Muscle layer of duodenum (tissue), 2 donors: ENCODE results near the gene EYS.

Experiments
- H3K27ac ChIP-seq: one replicate; pipeline ENCODE4 v1.7.0; 2013; ENCODE audit warnings: mild to moderate bottlenecking, low read length
- H3K27me3 ChIP-seq: one replicate; pipeline ENCODE4 v1.7.0; 2013; ENCODE audit warnings: low read depth, mild to moderate bottlenecking, control low read depth, low read length
- H3K36me3 ChIP-seq, 2 donors: one replicate each; pipeline ENCODE4 v1.7.0; 2013; ENCODE audit warnings: low read length in 2 of 2, control low read depth in 1 of 2, mild to moderate bottlenecking in 1 of 2; ENCODE audit not compliant: insufficient read depth in 2 of 2, control insufficient read depth in 1 of 2
- H3K4me1 ChIP-seq, 2 donors: one replicate each; pipeline ENCODE4 v1.7.0; 2013; ENCODE audit warnings: low read length in 2 of 2, mild to moderate bottlenecking in 2 of 2, control low read depth in 1 of 2, moderate library complexity in 1 of 2; ENCODE audit not compliant: insufficient read depth in 2 of 2, control insufficient read depth in 1 of 2
- H3K4me3 ChIP-seq, 2 donors: one replicate each; pipeline ENCODE4 v1.7.0; 2013; ENCODE audit warnings: low read length in 2 of 2, low read depth in 1 of 2, mild to moderate bottlenecking in 1 of 2
- H3K9me3 ChIP-seq, 2 donors: one replicate each; pipeline ENCODE4 v1.7.0; 2013; ENCODE audit warnings: low read length in 2 of 2, control low read depth in 1 of 2, mild to moderate bottlenecking in 1 of 2; ENCODE audit not compliant: control insufficient read depth in 1 of 2
- donor health status: healthy.

EYS gene

GRCh38 chr6:64685401-64685800 lies 1021.6 kb downstream of the EYS start:
- Histone ChIP-seq H3K27me3 (no peaks in the 10 kb centered on the region), H3K27ac (no peak overlapping the region), H3K4me1 (no peaks in the 10 kb centered on the region), H3K9me3 (peaks cover 0 to under 1% of the 10 kb centered on the region in 2 donors), H3K36me3 (no peaks in the 10 kb centered on the region), H3K4me3 (no peak overlapping the region)

DNA sequence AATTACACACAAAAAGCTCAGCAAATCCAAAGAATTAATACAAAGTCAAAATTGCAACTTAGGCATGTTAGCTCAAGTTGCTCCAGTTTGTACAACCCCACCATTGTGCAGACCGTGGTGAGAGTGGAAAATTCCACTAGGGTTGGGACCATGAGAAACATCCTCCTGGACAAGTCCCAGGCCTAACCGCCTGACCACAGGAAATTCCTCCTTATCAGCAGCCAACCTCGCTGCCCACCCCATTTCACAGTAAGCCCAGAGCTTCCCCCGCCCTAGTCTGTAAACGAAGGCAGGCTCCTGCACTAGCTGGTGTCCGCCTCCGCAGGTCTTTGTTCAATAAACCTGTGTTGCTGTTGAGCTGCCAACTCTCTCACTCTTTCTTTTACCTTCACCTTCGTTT lies 1023.3 kb downstream of the EYS start:
- Histone ChIP-seq H3K4me1 (no peaks in the 10 kb centered on the region), H3K9me3 (no peaks in the 10 kb centered on the region), H3K4me3 (no peak overlapping the region), H3K36me3 (no peaks in the 10 kb centered on the region), H3K27me3 (no peaks in the 10 kb centered on the region), H3K27ac (no peak overlapping the region)

DNA sequence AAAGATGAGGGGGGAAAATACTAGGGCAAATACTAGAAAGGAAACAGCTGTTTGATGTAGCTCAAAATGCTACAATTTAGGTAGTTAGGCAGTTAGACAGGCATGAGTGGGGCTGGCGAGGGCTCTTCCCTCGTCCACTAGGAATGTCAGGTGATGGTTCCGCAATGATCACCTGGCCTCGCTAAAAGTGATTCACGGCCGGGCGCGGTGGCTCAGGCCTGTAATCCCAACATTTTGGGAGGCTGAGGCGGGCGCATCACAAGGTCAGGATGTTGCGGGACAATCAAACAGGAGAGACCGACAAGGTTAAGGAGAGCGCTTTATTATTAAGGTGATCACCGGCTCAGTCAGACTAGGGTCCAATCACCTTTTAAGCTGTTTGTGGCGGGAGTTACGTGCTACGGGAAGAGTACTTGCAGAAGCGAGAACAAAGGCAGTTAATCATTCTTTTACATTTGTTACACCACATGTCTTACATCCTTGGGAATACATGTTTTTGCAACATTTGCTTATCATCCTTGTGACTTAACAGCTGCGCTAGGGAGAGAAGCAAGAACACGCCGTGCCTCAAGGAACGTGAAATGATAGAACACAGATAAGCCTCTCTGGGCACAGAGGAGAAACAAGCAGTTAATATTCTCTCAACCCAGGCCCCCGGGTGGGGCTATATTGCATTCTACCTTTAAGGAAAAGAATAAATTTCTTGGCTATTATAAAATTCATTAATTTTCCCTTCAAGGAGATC lies 1025.4 kb downstream of the EYS start:
- no peak overlapping the region for H3K27ac ChIP-seq
- H3K9me3 ChIP-seq = no peaks in the 10 kb centered on the region
- H3K4me3 ChIP-seq = no peak overlapping the region
- no peaks in the 10 kb centered on the region for H3K4me1 ChIP-seq
- H3K27me3 ChIP-seq = no peaks in the 10 kb centered on the region
- no peaks in the 10 kb centered on the region for H3K36me3 ChIP-seq

GRCh38 chr6:64680446-64680845 lies 1026.6 kb downstream of the EYS start:
- H3K27ac ChIP-seq = no peak overlapping the region
- H3K9me3 ChIP-seq = no peaks in the 10 kb centered on the region
- no peaks in the 10 kb centered on the region for H3K27me3 ChIP-seq
- H3K36me3 ChIP-seq = no peaks in the 10 kb centered on the region
- H3K4me1 ChIP-seq = no peaks in the 10 kb centered on the region
- H3K4me3 ChIP-seq = no peak overlapping the region

- Histone ChIP-seq H3K36me3 (no peaks in the 10 kb centered on the region), H3K4me1 (no peaks in the 10 kb centered on the region), H3K27ac (no peak overlapping the region), H3K4me3 (no peak overlapping the region), H3K9me3 (no peaks in the 10 kb centered on the region), H3K27me3 (no peaks in the 10 kb centered on the region)
Measured at GRCh38 chr6:64679416-64679815, 1027.6 kb downstream of the EYS start.

DNA sequence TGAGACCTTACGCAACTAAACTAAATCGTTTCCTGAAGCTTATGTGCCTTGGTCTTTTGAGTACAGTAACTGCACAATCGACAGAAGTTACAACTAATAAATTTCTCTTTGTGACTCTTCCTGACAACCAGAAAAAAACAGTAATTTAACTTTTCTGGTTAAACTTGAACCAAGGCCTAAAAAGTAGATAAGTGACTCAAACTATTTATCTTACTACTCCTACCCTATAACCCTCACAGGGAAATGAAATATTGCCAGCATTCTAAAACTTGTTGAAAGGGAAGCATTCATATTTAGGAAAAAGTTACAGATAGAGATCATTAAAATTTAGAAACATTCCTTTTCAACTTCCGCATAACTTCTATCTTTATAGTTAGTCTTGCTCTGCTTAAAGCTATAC lies 1034.4 kb downstream of the EYS start:
- Histone ChIP-seq H3K27me3 (no peaks in the 10 kb centered on the region), H3K9me3 (no peaks in the 10 kb centered on the region), H3K4me3 (no peak overlapping the region), H3K36me3 (no peaks in the 10 kb centered on the region), H3K27ac (no peak overlapping the region), H3K4me1 (no peaks in the 10 kb centered on the region)

DNA sequence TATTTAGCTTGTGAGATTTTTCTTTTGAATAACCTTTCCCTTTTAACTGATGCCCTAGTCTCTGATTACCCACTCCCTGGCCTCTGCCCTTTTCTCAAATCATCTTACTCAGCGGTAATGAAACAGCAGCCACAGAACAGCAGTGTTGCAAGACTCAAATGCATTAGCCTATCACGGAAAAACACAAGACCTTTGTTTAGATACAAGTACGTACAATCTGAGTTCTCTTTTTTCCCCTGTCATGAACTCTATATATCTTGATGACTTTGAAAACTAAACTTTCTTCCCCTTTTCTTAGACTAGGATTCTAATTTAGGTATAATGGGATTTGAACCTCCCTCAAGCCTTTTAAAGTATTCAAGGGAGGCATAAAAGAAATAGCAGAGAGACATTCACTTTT lies 1034.9 kb downstream of the EYS start:
- H3K9me3 ChIP-seq = no peaks in the 10 kb centered on the region
- no peaks in the 10 kb centered on the region for H3K27me3 ChIP-seq
- H3K4me1 ChIP-seq = no peaks in the 10 kb centered on the region
- no peaks in the 10 kb centered on the region for H3K36me3 ChIP-seq
- H3K27ac ChIP-seq = no peak overlapping the region
- no peak overlapping the region for H3K4me3 ChIP-seq

DNA sequence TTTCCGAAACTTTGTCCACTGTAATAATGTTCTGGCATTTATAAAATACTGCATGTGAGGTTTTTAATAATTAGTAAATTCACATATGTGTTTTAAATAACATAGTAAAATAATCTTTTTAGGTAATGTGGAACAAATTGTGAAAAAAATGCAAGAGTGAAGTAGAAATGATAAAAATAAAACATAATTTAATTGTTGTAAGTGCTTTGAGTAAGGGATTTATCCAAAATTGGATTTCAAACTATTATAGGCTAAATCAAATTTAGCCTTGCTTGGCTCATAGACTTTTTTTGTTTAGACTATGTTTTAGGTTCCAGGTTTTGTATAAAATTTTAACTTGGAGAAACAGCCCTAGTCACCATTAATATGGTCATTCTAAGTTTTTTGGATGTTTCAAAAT lies 1041.9 kb downstream of the EYS start:
- no peak overlapping the region for H3K4me3 ChIP-seq
- H3K4me1 ChIP-seq = no peaks in the 10 kb centered on the region
- H3K9me3 ChIP-seq = no peaks in the 10 kb centered on the region
- no peaks in the 10 kb centered on the region for H3K27me3 ChIP-seq
- H3K36me3 ChIP-seq = no peaks in the 10 kb centered on the region
- no peak overlapping the region for H3K27ac ChIP-seq

DNA sequence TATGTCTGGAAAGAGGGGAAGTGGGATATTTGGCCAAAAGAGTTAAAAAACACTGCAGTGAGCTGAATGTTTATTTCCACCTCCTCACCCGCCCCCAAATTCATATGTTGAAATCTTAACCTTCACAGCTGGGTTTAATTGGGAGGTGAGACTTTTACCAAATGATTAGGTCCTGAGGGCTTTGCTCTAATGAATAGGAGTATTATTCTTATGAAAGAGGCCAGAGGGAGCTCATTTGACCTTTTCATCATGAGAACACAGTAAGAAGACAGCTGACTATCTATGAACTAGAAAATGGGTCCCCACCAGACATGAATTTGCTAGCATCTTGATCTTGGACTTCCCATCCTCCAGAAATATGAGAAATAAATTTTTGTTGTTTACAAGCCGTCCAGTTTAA lies 1042.5 kb downstream of the EYS start:
- H3K4me1 ChIP-seq = no peaks in the 10 kb centered on the region
- no peaks in the 10 kb centered on the region for H3K9me3 ChIP-seq
- H3K36me3 ChIP-seq = no peaks in the 10 kb centered on the region
- H3K4me3 ChIP-seq = no peak overlapping the region
- no peaks in the 10 kb centered on the region for H3K27me3 ChIP-seq
- no peak overlapping the region for H3K27ac ChIP-seq

- Histone ChIP-seq H3K4me1 (no peaks in the 10 kb centered on the region), H3K27ac (no peak overlapping the region), H3K9me3 (no peaks in the 10 kb centered on the region), H3K36me3 (no peaks in the 10 kb centered on the region), H3K27me3 (no peaks in the 10 kb centered on the region), H3K4me3 (no peak overlapping the region)
Measured at GRCh38 chr6:64644024-64644423, 1063.0 kb downstream of the EYS start.

- H3K36me3 ChIP-seq = no peaks in the 10 kb centered on the region
- H3K27ac ChIP-seq = no peak overlapping the region
- H3K9me3 ChIP-seq = no peaks in the 10 kb centered on the region
- H3K27me3 ChIP-seq = no peaks in the 10 kb centered on the region
- H3K4me1 ChIP-seq = no peaks in the 10 kb centered on the region
- no peak overlapping the region for H3K4me3 ChIP-seq
Measured at GRCh38 chr6:64630901-64631300, 1076.1 kb downstream of the EYS start.

DNA sequence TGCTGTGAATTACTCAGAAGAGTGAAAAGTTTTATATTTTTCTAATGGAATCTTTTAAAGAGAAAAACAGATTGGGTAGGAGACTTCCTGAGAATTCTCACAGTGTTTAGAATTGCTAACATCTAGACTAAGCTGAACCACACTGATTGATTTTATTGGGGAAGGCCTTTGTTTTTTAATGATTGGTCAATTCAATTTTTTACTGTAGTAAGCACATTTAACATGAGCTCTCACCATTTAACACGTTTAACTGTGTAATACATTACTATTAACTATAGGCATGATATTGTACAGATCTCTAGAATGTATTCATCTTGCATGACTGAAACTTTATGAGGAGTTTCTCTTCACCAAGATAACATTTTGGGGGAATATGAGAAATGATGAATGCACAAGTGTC lies 1084.1 kb downstream of the EYS start:
- H3K9me3 ChIP-seq = no peaks in the 10 kb centered on the region
- H3K36me3 ChIP-seq = no peaks in the 10 kb centered on the region

More for the DNA sequence above, 1084.1 kb downstream of the EYS start:
- H3K4me1 ChIP-seq = no peaks in the 10 kb centered on the region
- H3K4me3 ChIP-seq = no peak overlapping the region
- H3K27ac ChIP-seq = no peak overlapping the region
- H3K27me3 ChIP-seq = no peaks in the 10 kb centered on the region
